OCI-LY1 (cell line): ENCODE measurements around the gene AHCTF1.

Experiments used
- H2AFZ ChIP-seq: fragments of 200-600 bp; sonication (generic), shearing (Covaris generic); 2 replicates; pipeline ENCODE4 v1.6.0; 2014; ENCODE audit warnings: antibody characterized with exemption, mild to moderate bottlenecking, low read length
- H3F3A ChIP-seq: fragments of 200-600 bp; sonication (generic), shearing (Covaris generic); 2 replicates; pipeline ENCODE4 v1.6.0; 2014; ENCODE audit warnings: mild to moderate bottlenecking, antibody characterized with exemption, low read length, moderate library complexity; ENCODE audit not compliant: insufficient read depth
- H3K27ac ChIP-seq: fragments of 200-600 bp; sonication (generic); 2 replicates; pipeline ENCODE4 v1.5.1; 2014; ENCODE audit warnings: low read length, mixed run types, mild to moderate bottlenecking, low read depth; ENCODE audit not compliant: poor library complexity, severe bottlenecking
- H3K27me3 ChIP-seq: fragments of 200-600 bp; sonication (generic); 2 replicates; pipeline ENCODE4 v1.6.0; 2014; ENCODE audit warnings: antibody characterized with exemption, mild to moderate bottlenecking, low read length, moderate library complexity; ENCODE audit not compliant: insufficient read depth
- H3K36me3 ChIP-seq: fragments of 200-600 bp; sonication (generic); 2 replicates; pipeline ENCODE4 v1.6.1; 2014; ENCODE audit warnings: mild to moderate bottlenecking, antibody characterized with exemption, low read length, moderate library complexity, mixed read lengths; ENCODE audit not compliant: insufficient read depth
- H3K4me1 ChIP-seq: fragments of 200-600 bp; sonication (generic); 2 replicates; pipeline ENCODE4 v1.5.1; 2014; ENCODE audit warnings: mild to moderate bottlenecking, low read length, moderate library complexity; ENCODE audit not compliant: insufficient read depth, severe bottlenecking
- H3K4me2 ChIP-seq: fragments of 200-600 bp; sonication (generic), shearing (Covaris generic); 2 replicates; pipeline ENCODE4 v1.6.1; 2014; ENCODE audit warnings: low read length
- H3K4me3 ChIP-seq: fragments of 200-600 bp; sonication (generic); 2 replicates; pipeline ENCODE4 v1.5.1; 2014; ENCODE audit warnings: low read length, low read depth, mild to moderate bottlenecking, mixed read lengths; ENCODE audit not compliant: poor library complexity, severe bottlenecking
- H3K79me2 ChIP-seq: fragments of 200-600 bp; shearing (Covaris generic); 2 replicates; pipeline ENCODE4 v1.6.1; 2016; ENCODE audit warnings: mixed run types, low read length, mixed read lengths; ENCODE audit not compliant: insufficient read depth
- H3K9ac ChIP-seq: fragments of 200-600 bp; sonication (generic), shearing (Covaris generic); 2 replicates; pipeline ENCODE4 v1.6.1; 2014; ENCODE audit warnings: mild to moderate bottlenecking, low read length, mixed read lengths
- H3K9me2 ChIP-seq: fragments of 200-600 bp; sonication (generic), shearing (Covaris generic); 2 replicates; pipeline ENCODE4 v1.6.1; 2014; ENCODE audit warnings: low read depth, mild to moderate bottlenecking, low read length, mixed read lengths
- H3K9me3 ChIP-seq: fragments of 200-600 bp; shearing (Covaris generic); 2 replicates; pipeline ENCODE4 v1.6.1; 2014; ENCODE audit warnings: low read length, mixed read lengths
- H4K20me1 ChIP-seq: fragments of 200-600 bp; sonication (generic), shearing (Covaris generic); 2 replicates; pipeline ENCODE4 v1.6.0; 2016; ENCODE audit warnings: mild to moderate bottlenecking, low read length; ENCODE audit not compliant: insufficient read depth
- CTCF ChIP-seq: fragments of 200-600 bp; sonication (generic), shearing (Covaris generic); IDR thresholded peaks from 2 replicates; pipeline ENCODE4 v1.5.1; 2017; ENCODE audit warnings: mild to moderate bottlenecking, antibody characterized with exemption, low read length, moderate library complexity, mixed read lengths
- EZH2 ChIP-seq: fragments of 200-600 bp; sonication (generic), shearing (Covaris generic); IDR thresholded peaks from 2 replicates; pipeline ENCODE4 v1.8.0; 2017; ENCODE audit warnings: borderline replicate concordance, mixed run types, mild to moderate bottlenecking, antibody characterized with exemption, low read length, moderate library complexity, mixed read lengths

Gene AHCTF1

DNA sequence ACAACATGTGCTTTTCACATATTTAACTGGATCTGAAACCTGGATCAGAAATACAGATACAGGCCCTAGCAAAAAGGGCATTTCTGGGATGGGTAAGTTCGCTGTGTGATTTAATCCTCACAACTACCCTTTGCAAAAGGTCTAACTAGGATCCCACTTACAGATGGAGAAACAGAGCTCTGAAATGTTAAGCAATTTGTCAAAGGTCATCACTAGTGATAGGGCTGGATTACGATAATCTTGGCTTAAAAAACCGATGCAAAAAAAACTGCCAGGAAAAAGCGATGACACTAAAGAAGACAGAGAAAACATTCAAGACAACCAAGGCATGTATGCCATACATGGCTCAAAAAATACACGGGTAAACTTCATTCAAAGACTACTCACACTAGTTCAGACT lies 29.9 kb downstream of the AHCTF1 start:
- peaks cover 100% of the 10 kb centered on the region for H3K36me3 ChIP-seq
- no peaks in the 10 kb centered on the region for H3K27me3 ChIP-seq
- TF ChIP-seq CTCF (no peak), EZH2 (no peak)
- H3K9me3 ChIP-seq: no peaks in the 10 kb centered on the region
- no peak overlapping the region for H2AFZ ChIP-seq
- no peaks in the 10 kb centered on the region for H3K79me2 ChIP-seq
- H3K9me2 ChIP-seq: no peaks in the 10 kb centered on the region
- no peak overlapping the region for H3K4me2 ChIP-seq
- H4K20me1 ChIP-seq: no peaks in the 10 kb centered on the region
- H3K27ac ChIP-seq: no peak overlapping the region
- H3K9ac ChIP-seq: no peak overlapping the region
- H3K4me1 ChIP-seq: no peaks in the 10 kb centered on the region
- H3K4me3 ChIP-seq: no peak overlapping the region
- no peaks in the 10 kb centered on the region for H3F3A ChIP-seq

GRCh38 chr1:246897302-246897701 lies 34.4 kb downstream of the AHCTF1 start:
- no peak overlapping the region for H3K9ac ChIP-seq
- no peaks in the 10 kb centered on the region for H3K4me1 ChIP-seq
- H3F3A ChIP-seq: no peaks in the 10 kb centered on the region
- no peak overlapping the region for H3K4me3 ChIP-seq
- H3K9me2 ChIP-seq: no peaks in the 10 kb centered on the region
- H3K4me2 ChIP-seq: no peak overlapping the region
- H2AFZ ChIP-seq: no peak overlapping the region
- H3K27me3 ChIP-seq: no peaks in the 10 kb centered on the region
- H3K79me2 ChIP-seq: no peaks in the 10 kb centered on the region
- H3K27ac ChIP-seq: no peak overlapping the region
- no peaks in the 10 kb centered on the region for H3K9me3 ChIP-seq
- TF ChIP-seq EZH2: no peak
- TF ChIP-seq CTCF: no peak
- H4K20me1 ChIP-seq: no peaks in the 10 kb centered on the region
- peaks cover 100% of the 10 kb centered on the region for H3K36me3 ChIP-seq

DNA sequence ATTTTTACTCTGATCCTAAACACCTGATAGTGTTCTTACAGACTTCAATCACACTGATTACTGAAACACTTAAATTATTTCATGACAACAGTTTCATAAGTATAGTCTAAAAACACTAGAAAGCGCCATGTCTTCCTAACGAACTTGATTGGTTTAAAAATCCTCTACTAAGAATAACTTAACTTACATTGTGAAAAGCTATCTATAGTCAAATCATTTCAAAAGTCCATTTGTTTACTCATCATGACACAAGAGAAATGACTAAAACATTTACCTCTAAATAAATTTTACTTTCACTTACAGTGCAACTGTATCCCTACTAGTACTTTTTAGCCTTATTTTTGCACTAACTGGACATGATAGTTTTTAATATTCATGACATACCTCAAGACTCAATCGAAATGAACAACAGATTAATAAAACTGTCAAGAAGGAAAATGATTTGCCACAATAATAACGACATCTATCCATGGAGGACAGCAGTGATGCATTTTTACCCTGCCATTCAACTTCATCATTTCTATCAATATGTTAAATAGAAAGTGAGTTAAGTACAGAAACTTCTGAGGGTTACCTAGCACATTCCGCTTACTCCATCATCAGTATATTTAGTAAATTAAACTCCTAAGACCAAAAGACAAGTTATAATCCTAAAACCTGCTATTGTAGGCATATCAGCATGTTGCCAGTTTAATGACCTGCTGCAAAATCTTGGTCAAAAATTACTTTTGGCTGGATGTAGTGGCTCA lies 38.4 kb downstream of the AHCTF1 start:
- Histone ChIP-seq H4K20me1 (no peaks in the 10 kb centered on the region), H2AFZ (no peak overlapping the region), H3K4me3 (no peak overlapping the region), H3K36me3 (peaks cover 96% of the 10 kb centered on the region), H3K27me3 (no peaks in the 10 kb centered on the region), H3K9ac (no peak overlapping the region), H3K9me2 (no peaks in the 10 kb centered on the region), H3K4me1 (no peaks in the 10 kb centered on the region), H3K9me3 (no peaks in the 10 kb centered on the region), H3K4me2 (no peak overlapping the region), H3K27ac (no peak overlapping the region), H3F3A (no peaks in the 10 kb centered on the region), H3K79me2 (no peaks in the 10 kb centered on the region)
- TF ChIP-seq CTCF: no peak
- no peak for TF ChIP-seq EZH2
